Measurements from ENCODE around the gene PCED1A. TPM values are rescaled to one million over a fixed set of nuclear protein-coding genes. Genes with fewer than 3 reads are reported as not detected.

Gene PCED1A
- total and polyA plus RNA-seq, 2 of the 13 experiments (the other 11 are each of a cell fraction or from before 2014, with no cell fraction given): 40.1 to 84.2 TPM

DNA sequence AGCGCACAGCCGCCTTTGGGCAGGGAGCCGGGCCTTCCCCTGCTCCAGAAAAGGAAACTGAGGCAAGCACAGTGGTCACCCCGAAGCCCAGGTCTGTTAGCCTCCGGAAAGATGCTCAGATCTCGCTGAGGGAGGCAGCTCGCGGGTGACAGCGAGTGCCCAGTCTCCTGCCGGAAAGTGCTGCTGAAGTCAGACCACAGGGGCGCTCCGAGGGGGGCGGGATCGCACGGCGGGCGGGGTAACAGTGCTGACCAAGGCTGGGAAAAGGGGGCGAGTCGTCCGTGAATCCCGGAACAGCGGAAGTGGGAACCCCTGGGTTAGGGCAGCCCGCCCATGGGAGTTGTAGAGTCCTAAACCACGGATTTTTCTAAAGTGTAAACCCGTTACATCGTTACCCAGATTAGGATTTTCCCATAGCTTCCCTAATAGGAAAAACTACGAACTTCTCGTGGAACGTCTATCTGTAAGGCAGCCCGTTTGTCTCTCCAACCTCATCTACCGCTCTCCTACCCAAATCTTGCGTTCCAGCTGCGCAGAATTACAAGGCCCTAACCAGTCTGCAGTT, 594 bp upstream of the PCED1A start (continued):
- TF ChIP-seq SMAD9 (CRISPR knock-in tag; IDR thresholded peaks at IDR 0.05) (no peak), MTA1 (CRISPR knock-in tag; IDR thresholded peaks at IDR 0.05; ENCODE audit: borderline replicate concordance) (no peak), ZEB1 (IDR thresholded peaks at IDR 0.05; ENCODE audit: insufficient replicate concordance, low read depth) (peak; percentile 1), FOSL1 (CRISPR knock-in tag; IDR thresholded peaks at IDR 0.05; ENCODE audit: borderline replicate concordance) (no peak), FLYWCH1 (CRISPR knock-in tag; IDR thresholded peaks at IDR 0.05) (no peak), SP140L (CRISPR knock-in tag; IDR thresholded peaks at IDR 0.05; ENCODE audit: borderline replicate concordance) (no peak), NR2F6 (IDR thresholded peaks at IDR 0.05) (no peak), NR2F6 (CRISPR knock-in tag; IDR thresholded peaks at IDR 0.05) (peak; percentile 5; the same call in 1 of the 2 replicates), PPARG (CRISPR knock-in tag; conservative IDR thresholded peaks at IDR 0.05) (no peak), ZNF746 (CRISPR knock-in tag; IDR thresholded peaks at IDR 0.05) (0 out of 2 replicates have a peak, but pooled peaks have one; percentile 50), ZFP36 (IDR thresholded peaks at IDR 0.05; ENCODE audit: borderline replicate concordance, low read depth, low read length, partially characterized antibody) (no peak)
- TF ChIP-seq, protein P1, sequence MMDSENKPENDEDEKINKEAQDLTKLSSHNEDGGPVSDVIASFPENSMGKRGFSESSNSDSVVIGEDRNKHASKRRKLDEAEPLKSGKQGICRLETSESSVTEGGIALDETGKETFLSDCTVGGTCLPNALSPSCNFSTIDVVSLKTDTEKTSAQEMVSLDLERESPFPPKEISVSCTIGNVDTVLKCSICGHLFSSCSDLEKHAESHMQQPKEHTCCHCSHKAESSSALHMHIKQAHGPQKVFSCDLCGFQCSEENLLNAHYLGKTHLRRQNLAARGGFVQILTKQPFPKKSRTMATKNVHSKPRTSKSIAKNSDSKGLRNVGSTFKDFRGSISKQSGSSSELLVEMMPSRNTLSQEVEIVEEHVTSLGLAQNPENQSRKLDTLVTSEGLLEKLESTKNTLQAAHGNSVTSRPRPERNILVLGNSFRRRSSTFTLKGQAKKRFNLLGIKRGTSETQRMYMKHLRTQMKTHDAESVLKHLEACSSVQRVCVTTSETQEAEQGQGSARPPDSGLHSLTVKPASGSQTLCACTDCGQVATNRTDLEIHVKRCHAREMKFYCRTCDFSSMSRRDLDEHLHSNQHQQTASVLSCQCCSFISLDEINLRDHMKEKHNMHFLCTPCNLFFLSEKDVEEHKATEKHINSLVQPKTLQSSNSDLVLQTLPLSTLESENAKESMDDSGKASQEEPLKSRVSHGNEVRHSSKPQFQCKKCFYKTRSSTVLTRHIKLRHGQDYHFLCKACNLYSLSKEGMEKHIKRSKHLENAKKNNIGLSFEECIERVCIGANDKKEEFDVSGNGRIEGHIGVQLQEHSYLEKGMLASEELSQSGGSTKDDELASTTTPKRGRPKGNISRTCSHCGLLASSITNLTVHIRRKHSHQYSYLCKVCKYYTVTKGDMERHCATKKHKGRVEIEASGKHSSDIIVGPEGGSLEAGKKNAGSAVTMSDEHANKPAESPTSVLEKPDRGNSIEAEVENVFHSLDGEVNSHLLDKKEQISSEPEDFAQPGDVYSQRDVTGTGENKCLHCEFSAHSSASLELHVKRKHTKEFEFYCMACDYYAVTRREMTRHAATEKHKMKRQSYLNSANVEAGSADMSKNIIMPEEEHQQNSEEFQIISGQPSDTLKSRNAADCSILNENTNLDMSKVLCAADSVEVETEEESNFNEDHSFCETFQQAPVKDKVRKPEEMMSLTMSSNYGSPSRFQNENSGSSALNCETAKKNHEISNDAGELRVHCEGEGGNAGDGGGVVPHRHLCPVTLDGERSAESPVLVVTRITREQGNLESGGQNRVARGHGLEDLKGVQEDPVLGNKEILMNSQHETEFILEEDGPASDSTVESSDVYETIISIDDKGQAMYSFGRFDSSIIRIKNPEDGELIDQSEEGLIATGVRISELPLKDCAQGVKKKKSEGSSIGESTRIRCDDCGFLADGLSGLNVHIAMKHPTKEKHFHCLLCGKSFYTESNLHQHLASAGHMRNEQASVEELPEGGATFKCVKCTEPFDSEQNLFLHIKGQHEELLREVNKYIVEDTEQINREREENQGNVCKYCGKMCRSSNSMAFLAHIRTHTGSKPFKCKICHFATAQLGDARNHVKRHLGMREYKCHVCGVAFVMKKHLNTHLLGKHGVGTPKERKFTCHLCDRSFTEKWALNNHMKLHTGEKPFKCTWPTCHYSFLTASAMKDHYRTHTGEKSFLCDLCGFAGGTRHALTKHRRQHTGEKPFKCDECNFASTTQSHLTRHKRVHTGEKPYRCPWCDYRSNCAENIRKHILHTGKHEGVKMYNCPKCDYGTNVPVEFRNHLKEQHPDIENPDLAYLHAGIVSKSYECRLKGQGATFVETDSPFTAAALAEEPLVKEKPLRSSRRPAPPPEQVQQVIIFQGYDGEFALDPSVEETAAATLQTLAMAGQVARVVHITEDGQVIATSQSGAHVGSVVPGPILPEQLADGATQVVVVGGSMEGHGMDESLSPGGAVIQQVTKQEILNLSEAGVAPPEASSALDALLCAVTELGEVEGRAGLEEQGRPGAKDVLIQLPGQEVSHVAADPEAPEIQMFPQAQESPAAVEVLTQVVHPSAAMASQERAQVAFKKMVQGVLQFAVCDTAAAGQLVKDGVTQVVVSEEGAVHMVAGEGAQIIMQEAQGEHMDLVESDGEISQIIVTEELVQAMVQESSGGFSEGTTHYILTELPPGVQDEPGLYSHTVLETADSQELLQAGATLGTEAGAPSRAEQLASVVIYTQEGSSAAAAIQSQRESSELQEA (CRISPR knock-in tag; IDR thresholded peaks at IDR 0.05; ENCODE audit: not compliant biosample characterization): peak; percentile 8
- TF ChIP-seq, protein P2, sequence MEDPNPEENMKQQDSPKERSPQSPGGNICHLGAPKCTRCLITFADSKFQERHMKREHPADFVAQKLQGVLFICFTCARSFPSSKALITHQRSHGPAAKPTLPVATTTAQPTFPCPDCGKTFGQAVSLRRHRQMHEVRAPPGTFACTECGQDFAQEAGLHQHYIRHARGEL (CRISPR knock-in tag; IDR thresholded peaks at IDR 0.05): no peak
- TF ChIP-seq, protein P3, sequence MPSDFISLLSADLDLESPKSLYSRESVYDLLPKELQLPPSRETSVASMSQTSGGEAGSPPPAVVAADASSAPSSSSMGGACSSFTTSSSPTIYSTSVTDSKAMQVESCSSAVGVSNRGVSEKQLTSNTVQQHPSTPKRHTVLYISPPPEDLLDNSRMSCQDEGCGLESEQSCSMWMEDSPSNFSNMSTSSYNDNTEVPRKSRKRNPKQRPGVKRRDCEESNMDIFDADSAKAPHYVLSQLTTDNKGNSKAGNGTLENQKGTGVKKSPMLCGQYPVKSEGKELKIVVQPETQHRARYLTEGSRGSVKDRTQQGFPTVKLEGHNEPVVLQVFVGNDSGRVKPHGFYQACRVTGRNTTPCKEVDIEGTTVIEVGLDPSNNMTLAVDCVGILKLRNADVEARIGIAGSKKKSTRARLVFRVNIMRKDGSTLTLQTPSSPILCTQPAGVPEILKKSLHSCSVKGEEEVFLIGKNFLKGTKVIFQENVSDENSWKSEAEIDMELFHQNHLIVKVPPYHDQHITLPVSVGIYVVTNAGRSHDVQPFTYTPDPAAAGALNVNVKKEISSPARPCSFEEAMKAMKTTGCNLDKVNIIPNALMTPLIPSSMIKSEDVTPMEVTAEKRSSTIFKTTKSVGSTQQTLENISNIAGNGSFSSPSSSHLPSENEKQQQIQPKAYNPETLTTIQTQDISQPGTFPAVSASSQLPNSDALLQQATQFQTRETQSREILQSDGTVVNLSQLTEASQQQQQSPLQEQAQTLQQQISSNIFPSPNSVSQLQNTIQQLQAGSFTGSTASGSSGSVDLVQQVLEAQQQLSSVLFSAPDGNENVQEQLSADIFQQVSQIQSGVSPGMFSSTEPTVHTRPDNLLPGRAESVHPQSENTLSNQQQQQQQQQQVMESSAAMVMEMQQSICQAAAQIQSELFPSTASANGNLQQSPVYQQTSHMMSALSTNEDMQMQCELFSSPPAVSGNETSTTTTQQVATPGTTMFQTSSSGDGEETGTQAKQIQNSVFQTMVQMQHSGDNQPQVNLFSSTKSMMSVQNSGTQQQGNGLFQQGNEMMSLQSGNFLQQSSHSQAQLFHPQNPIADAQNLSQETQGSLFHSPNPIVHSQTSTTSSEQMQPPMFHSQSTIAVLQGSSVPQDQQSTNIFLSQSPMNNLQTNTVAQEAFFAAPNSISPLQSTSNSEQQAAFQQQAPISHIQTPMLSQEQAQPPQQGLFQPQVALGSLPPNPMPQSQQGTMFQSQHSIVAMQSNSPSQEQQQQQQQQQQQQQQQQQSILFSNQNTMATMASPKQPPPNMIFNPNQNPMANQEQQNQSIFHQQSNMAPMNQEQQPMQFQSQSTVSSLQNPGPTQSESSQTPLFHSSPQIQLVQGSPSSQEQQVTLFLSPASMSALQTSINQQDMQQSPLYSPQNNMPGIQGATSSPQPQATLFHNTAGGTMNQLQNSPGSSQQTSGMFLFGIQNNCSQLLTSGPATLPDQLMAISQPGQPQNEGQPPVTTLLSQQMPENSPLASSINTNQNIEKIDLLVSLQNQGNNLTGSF (CRISPR knock-in tag; IDR thresholded peaks at IDR 0.05): no peak
- TF ChIP-seq, protein P4, sequence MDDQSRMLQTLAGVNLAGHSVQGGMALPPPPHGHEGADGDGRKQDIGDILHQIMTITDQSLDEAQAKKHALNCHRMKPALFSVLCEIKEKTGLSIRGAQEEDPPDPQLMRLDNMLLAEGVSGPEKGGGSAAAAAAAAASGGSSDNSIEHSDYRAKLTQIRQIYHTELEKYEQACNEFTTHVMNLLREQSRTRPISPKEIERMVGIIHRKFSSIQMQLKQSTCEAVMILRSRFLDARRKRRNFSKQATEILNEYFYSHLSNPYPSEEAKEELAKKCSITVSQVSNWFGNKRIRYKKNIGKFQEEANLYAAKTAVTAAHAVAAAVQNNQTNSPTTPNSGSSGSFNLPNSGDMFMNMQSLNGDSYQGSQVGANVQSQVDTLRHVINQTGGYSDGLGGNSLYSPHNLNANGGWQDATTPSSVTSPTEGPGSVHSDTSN (CRISPR knock-in tag; IDR thresholded peaks at IDR 0.05; ENCODE audit: borderline replicate concordance): no peak

All from HepG2 (cell line).